Panc1 (cell line): ENCODE measurements around the gene RASGEF1C. TPM values are rescaled to one million over a fixed set of nuclear protein-coding genes. Genes with fewer than 3 reads are reported as not detected.

Experiments used
- ATAC-seq: fragments of 200-7000 bp; cut with Tn5 transposase; 2 replicates; pipeline ENCODE4 v1.9.1; 2020; ENCODE audit warnings: mild to moderate bottlenecking, moderate library complexity
- BruUV-seq: library from RNA; stranded (reverse); fragments of 400-500 nt; replicated peaks from 2 replicates; lab custom pipeline; 2021; lab: Mats Ljungman, UMichigan
- CTCF ChIA-PET: fragments of 300-600 bp; sonication (Branson Sonifier 250); formaldehyde crosslinking; loops from one replicate; lab custom pipeline; 2022; ENCODE audit warnings: antibody characterized with exemption; lab: Charles Lee
- POLR2A ChIA-PET: fragments of 300-600 bp; sonication (Branson Sonifier 250); formaldehyde crosslinking; loops from one replicate; lab custom pipeline; 2022; ENCODE audit warnings: antibody characterized with exemption; lab: Charles Lee
- DNase-seq: peaks from one replicate; pipeline ENCODE4 v3.0.0-alpha.2; 2010; ENCODE audit warnings: low read depth, low spot score
- H3K27ac ChIP-seq: 2 replicates; pipeline ENCODE4 v1.5.1; 2011; ENCODE audit warnings: mild to moderate bottlenecking, low read length, inconsistent platforms
- H3K27me3 ChIP-seq: fragments of 200-500 bp; sonication (Bioruptor generic); 2 replicates; pipeline ENCODE4 v1.6.0; 2014; ENCODE audit warnings: low read length, inconsistent platforms; ENCODE audit not compliant: control insufficient read depth, insufficient read depth
- H3K36me3 ChIP-seq: fragments of 200-500 bp; sonication (Bioruptor generic); 2 replicates; pipeline ENCODE4 v1.5.1; 2014; ENCODE audit warnings: inconsistent platforms, mild to moderate bottlenecking, low read length, moderate library complexity; ENCODE audit not compliant: control insufficient read depth, insufficient read depth
- H3K4me1 ChIP-seq: 2 replicates; pipeline ENCODE4 v1.5.1; 2011; ENCODE audit warnings: inconsistent platforms, mild to moderate bottlenecking, low read length, moderate library complexity; ENCODE audit not compliant: control insufficient read depth, insufficient read depth
- H3K4me3 ChIP-seq, 2 experiments: 2 replicates each; pipeline ENCODE4 v1.5.1; 2011 to 2012; ENCODE audit warnings: low read depth in 2 of 2, low read length in 2 of 2, mild to moderate bottlenecking in 2 of 2, inconsistent platforms in 1 of 2, moderate library complexity in 1 of 2
- H3K9me3 ChIP-seq: fragments of 200-500 bp; sonication (Bioruptor generic); 2 replicates; pipeline ENCODE4 v1.5.1; 2014; ENCODE audit warnings: low read depth, mild to moderate bottlenecking, inconsistent platforms, low read length, moderate library complexity; ENCODE audit not compliant: control insufficient read depth, insufficient read depth
- POLR2AphosphoS5 ChIP-seq: IDR thresholded peaks from 2 replicates; pipeline ENCODE4 v1.6.1; 2012; ENCODE audit warnings: mild to moderate bottlenecking, low read depth, low read length, moderate library complexity
- SIN3A ChIP-seq: IDR thresholded peaks from 2 replicates; pipeline ENCODE4 v1.6.1; 2012; ENCODE audit warnings: low read depth, mild to moderate bottlenecking, low read length, moderate library complexity, borderline replicate concordance; ENCODE audit not compliant: insufficient read depth
- TCF7L2 ChIP-seq: IDR thresholded peaks from 2 replicates; pipeline ENCODE4 v1.6.1; 2011; ENCODE audit warnings: mild to moderate bottlenecking, low read depth, low read length, inconsistent platforms
- in situ Hi-C: cut with HindIII; loops from 2 replicates; pipeline ENCODE4 v1.10.0; 2016; ENCODE audit warnings: low sequenced_read_pairs, low pct_unique_long_range_greater_than_20kb
- intact Hi-C: fragments of 100-400 bp; cut with micrococcal nuclease; formaldehyde crosslinking; loops from one replicate; pipeline ENCODE4 v1.10.0; 2022; ENCODE audit not compliant: unreplicated experiment
- total RNA-seq: library from RNA; stranded (reverse); gene quantifications from one replicate; pipeline ENCODE4 v1.2.1, GENCODE V29; 2021; ENCODE audit not compliant: unreplicated experiment
- TF ChIP-seq, protein P1 (sequence below), 2 experiments: IDR thresholded peaks; 2 replicates each; pipeline ENCODE4 v1.6.1; 2011 to 2012; ENCODE audit warnings: low read depth in 2 of 2, control low read depth in 1 of 2, low read length in 1 of 2, mild to moderate bottlenecking in 1 of 2, moderate library complexity in 1 of 2; ENCODE audit not compliant: insufficient read depth in 1 of 2
- TF ChIP-seq, protein P2 (sequence below): fragments of 450-650 bp; IDR thresholded peaks from 2 replicates; pipeline ENCODE4 v1.5.1; 2017; ENCODE audit warnings: mild to moderate bottlenecking

The RASGEF1C gene
- total RNA-seq, 1 experiment from 2014 or later: 0.49 TPM

GRCh38 chr5:180133060-180133459 is 76.0 kb downstream of the RASGEF1C start:
- CTCF ChIA-PET: no interaction called here
- in situ Hi-C loops: no loop called here

GRCh38 chr5:180130876-180131740 is 77.9 kb downstream of the RASGEF1C start:
- peaks cover 2% of the 10 kb centered on the region for H3K27me3 ChIP-seq
- H3K4me3 ChIP-seq: no peak overlapping the region
- ChIA-PET POLR2A (no interaction called here), CTCF (interaction anchor here (0.6 to 0.9 kb wide), 4 partner anchors 14 to 1387 kb away, joined by 3 to 4 read pairs (median 3); no protein-coding TSS in a partner anchor)
- H3K27ac ChIP-seq: no peak overlapping the region
- intact Hi-C loops (no loop called here), in situ Hi-C loops (no loop called here)
- H3K4me1 ChIP-seq: peaks cover 7% of the 10 kb centered on the region
- H3K36me3 ChIP-seq: no peaks in the 10 kb centered on the region
- DNase-seq (no peak), ATAC-seq (no peak)
- TF ChIP-seq SIN3A (no peak), POLR2AphosphoS5 (no peak), TCF7L2 (no peak)
- TF ChIP-seq, protein P1, sequence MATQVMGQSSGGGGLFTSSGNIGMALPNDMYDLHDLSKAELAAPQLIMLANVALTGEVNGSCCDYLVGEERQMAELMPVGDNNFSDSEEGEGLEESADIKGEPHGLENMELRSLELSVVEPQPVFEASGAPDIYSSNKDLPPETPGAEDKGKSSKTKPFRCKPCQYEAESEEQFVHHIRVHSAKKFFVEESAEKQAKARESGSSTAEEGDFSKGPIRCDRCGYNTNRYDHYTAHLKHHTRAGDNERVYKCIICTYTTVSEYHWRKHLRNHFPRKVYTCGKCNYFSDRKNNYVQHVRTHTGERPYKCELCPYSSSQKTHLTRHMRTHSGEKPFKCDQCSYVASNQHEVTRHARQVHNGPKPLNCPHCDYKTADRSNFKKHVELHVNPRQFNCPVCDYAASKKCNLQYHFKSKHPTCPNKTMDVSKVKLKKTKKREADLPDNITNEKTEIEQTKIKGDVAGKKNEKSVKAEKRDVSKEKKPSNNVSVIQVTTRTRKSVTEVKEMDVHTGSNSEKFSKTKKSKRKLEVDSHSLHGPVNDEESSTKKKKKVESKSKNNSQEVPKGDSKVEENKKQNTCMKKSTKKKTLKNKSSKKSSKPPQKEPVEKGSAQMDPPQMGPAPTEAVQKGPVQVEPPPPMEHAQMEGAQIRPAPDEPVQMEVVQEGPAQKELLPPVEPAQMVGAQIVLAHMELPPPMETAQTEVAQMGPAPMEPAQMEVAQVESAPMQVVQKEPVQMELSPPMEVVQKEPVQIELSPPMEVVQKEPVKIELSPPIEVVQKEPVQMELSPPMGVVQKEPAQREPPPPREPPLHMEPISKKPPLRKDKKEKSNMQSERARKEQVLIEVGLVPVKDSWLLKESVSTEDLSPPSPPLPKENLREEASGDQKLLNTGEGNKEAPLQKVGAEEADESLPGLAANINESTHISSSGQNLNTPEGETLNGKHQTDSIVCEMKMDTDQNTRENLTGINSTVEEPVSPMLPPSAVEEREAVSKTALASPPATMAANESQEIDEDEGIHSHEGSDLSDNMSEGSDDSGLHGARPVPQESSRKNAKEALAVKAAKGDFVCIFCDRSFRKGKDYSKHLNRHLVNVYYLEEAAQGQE (IDR thresholded peaks at IDR 0.05; ENCODE audit: insufficient read depth in 1 of 2, low read depth in 2 of 2, low read length in 1 of 2): no peak
- TF ChIP-seq, protein P2, sequence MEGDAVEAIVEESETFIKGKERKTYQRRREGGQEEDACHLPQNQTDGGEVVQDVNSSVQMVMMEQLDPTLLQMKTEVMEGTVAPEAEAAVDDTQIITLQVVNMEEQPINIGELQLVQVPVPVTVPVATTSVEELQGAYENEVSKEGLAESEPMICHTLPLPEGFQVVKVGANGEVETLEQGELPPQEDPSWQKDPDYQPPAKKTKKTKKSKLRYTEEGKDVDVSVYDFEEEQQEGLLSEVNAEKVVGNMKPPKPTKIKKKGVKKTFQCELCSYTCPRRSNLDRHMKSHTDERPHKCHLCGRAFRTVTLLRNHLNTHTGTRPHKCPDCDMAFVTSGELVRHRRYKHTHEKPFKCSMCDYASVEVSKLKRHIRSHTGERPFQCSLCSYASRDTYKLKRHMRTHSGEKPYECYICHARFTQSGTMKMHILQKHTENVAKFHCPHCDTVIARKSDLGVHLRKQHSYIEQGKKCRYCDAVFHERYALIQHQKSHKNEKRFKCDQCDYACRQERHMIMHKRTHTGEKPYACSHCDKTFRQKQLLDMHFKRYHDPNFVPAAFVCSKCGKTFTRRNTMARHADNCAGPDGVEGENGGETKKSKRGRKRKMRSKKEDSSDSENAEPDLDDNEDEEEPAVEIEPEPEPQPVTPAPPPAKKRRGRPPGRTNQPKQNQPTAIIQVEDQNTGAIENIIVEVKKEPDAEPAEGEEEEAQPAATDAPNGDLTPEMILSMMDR: no peak
- no peaks in the 10 kb centered on the region for H3K9me3 ChIP-seq
- BruUV-seq: no TSS peak

More at GRCh38 chr5:180133060-180133459, 76.0 kb downstream of the RASGEF1C start:
- Histone ChIP-seq H3K9me3 (no peaks in the 10 kb centered on the region), H3K36me3 (no peaks in the 10 kb centered on the region), H3K27ac (no peak overlapping the region), H3K27me3 (no peaks in the 10 kb centered on the region), H3K4me1 (no peaks in the 10 kb centered on the region), H3K4me3 (no peak overlapping the region)
- ATAC-seq (no peak), DNase-seq (no peak)
- no peak for TF ChIP-seq SIN3A
- TF ChIP-seq POLR2AphosphoS5: no peak
- TF ChIP-seq, protein P1 (IDR thresholded peaks at IDR 0.05; ENCODE audit: insufficient read depth in 1 of 2, low read depth in 2 of 2, low read length in 1 of 2): no peak
- TF ChIP-seq, protein P2: no peak
- TF ChIP-seq TCF7L2: no peak
- POLR2A ChIA-PET: interaction anchor here (0.6 kb wide), 1 partner anchor 126 kb away, joined by 3 read pairs; no protein-coding TSS in a partner anchor
- intact Hi-C loops: no loop called here
- BruUV-seq: no TSS peak
